Measurements from ENCODE around the gene BAHD1.
A peak's percentile ranks its signal among the peaks of the same experiment; 100 is the strongest.
"Not testable (repeated sequence)": the region's sequence is repeated elsewhere in the genome, so short reads cannot be mapped to it uniquely, and the experiment has no call there.

BAHD1 gene

GRCh38 chr15:40446144-40446543 is 5.4 kb downstream of the BAHD1 start:
- Mint-ChIP-seq H3K9me3 (no peaks in the 10 kb centered on the region), H3K36me3 (peaks cover 1% of the 10 kb centered on the region), H3K27ac (no peak overlapping the region), H3K27me3 (no peaks in the 10 kb centered on the region), H3K4me1 (peaks cover 43% of the 10 kb centered on the region), H3K4me3 (no peak overlapping the region)
- no peak for DNase-seq (ENCODE audit: low spot score in 2 of 2)
- ATAC-seq (ENCODE audit: low read depth) = no peak

DNA sequence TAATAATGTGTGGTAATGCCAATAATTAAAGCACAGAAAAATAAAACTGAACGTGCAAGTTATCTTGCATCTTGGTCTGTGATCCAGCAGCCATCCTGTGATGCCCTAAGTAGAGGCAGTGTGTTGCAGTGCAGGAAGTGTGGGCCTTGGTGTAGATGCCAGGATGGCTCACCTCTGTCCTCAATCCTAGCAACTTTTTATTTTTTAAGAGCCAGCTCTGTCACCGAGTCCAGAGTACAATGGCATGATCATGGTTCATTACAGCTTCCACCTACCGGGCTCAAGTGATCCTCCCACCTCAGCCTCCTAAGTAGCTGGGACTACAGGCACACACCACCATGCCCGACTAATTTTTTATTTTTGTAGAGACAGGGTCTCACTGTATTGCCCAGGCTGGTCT is 7.6 kb downstream of the BAHD1 start:
- Mint-ChIP-seq H3K27ac (no peak overlapping the region), H3K4me3 (no peak overlapping the region), H3K4me1 (peaks cover 50% of the 10 kb centered on the region), H3K36me3 (peaks cover 1% of the 10 kb centered on the region), H3K27me3 (no peaks in the 10 kb centered on the region), H3K9me3 (no peaks in the 10 kb centered on the region)
- DNase-seq (ENCODE audit: low spot score in 2 of 2) = no peak
- ATAC-seq (ENCODE audit: low read depth) = no peak

GRCh38 chr15:40449275-40449674 is 8.5 kb downstream of the BAHD1 start:
- no peak for ATAC-seq (ENCODE audit: low read depth)
- H3K4me1 Mint-ChIP-seq = peaks cover 48% of the 10 kb centered on the region
- no peak overlapping the region for H3K4me3 Mint-ChIP-seq
- no peaks in the 10 kb centered on the region for H3K9me3 Mint-ChIP-seq
- H3K36me3 Mint-ChIP-seq = peaks cover 1% of the 10 kb centered on the region
- no peak for DNase-seq (ENCODE audit: low spot score in 2 of 2)
- H3K27ac Mint-ChIP-seq = peak overlapping the region; percentile 65
- H3K27me3 Mint-ChIP-seq = no peaks in the 10 kb centered on the region

DNA sequence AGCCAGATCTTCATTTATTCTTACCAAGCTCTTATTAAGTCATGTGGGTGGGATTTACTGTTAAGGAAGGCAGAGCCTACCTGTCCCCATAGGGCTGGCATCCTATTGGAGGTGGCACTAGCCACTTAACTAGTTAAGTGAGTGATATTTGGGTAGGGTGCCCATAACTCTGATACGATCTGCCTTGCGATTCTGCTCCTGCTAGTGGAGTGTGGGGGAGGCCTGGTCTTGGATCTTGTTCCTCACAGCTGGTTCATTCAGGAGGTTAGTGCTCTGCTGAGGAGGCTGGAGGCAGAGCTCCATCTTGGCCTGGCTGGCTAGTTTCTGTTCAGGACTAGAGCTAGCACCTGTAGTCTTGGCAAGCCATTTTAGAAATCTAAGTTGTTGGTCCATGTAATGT is 9.3 kb downstream of the BAHD1 start:
- no peak for DNase-seq (ENCODE audit: low spot score in 2 of 2)
- peaks cover 1% of the 10 kb centered on the region for H3K36me3 Mint-ChIP-seq
- no peak overlapping the region for H3K27ac Mint-ChIP-seq
- no peaks in the 10 kb centered on the region for H3K9me3 Mint-ChIP-seq
- no peak for ATAC-seq (ENCODE audit: low read depth)
- no peak overlapping the region for H3K4me3 Mint-ChIP-seq
- peaks cover 47% of the 10 kb centered on the region for H3K4me1 Mint-ChIP-seq
- no peaks in the 10 kb centered on the region for H3K27me3 Mint-ChIP-seq

DNA sequence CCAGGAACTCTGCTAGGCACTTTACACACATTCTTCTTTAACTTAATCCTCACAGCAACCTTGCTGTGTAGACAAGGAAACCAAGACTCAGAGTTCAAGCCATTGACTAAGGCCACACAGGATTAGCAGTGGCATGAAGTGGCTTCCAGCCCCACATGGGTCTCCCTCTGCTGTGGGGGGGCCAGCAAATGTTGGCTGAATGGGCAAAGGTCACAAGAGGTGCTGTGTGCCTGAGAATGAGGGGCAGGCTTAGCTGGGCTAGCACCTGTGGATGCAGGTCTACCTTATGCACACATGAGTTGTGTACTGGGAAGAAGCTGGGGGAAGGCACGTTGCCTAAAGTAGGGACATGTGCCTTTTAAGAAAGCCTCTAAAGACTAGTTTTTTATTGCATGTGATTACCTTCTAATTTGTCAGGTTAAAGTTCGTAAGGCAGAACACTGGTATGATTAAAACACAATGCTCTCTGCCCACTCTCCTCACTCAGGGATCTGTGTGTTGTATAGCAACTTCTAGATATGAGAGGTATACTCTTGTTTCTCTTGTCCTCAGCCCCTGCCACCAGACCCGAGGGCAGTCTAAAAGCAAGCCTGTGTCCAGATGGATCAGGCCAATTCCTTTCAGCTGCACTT is 10.9 kb downstream of the BAHD1 start:
- ATAC-seq (ENCODE audit: low read depth) (peak; percentile 6), DNase-seq (ENCODE audit: low spot score in 2 of 2) (no peak)
- peaks cover 42% of the 10 kb centered on the region for H3K4me1 Mint-ChIP-seq
- no peaks in the 10 kb centered on the region for H3K27me3 Mint-ChIP-seq
- no peak overlapping the region for H3K27ac Mint-ChIP-seq
- H3K9me3 Mint-ChIP-seq = no peaks in the 10 kb centered on the region
- H3K4me3 Mint-ChIP-seq = no peak overlapping the region
- H3K36me3 Mint-ChIP-seq = peaks cover 1% of the 10 kb centered on the region

GRCh38 chr15:40452296-40453090 is 11.7 kb downstream of the BAHD1 start:
- Mint-ChIP-seq H3K9me3 (no peaks in the 10 kb centered on the region), H3K4me1 (peaks cover 40% of the 10 kb centered on the region), H3K36me3 (peaks cover 1% of the 10 kb centered on the region), H3K4me3 (no peak overlapping the region), H3K27ac (no peak overlapping the region), H3K27me3 (no peaks in the 10 kb centered on the region)
- ATAC-seq (ENCODE audit: low read depth) (peak; percentile 76), DNase-seq (ENCODE audit: low spot score in 2 of 2) (no peak)

DNA sequence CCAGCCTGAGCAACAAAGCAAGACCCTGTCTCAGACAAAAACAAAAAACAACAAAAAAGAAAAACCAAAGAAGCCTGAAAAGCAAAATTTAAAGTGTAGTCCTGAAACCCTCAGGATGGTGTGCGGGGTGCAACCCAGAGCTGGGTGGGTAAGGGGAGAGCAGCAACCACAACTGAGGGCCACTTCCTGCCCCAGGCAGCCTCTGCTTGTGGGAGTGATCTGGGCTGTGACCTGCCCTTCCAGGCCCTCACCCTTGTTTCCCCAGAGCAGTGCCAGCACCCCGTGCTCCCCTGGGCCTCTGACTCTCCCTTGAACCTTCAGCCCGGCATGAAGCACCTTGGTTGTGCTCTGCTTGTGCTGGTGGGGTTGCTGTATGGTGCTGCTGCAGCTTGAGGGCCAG is 13.2 kb downstream of the BAHD1 start:
- not testable (repeated sequence) for H3K4me3 Mint-ChIP-seq; DNase-seq (ENCODE audit: low spot score in 2 of 2); ATAC-seq (ENCODE audit: low read depth); H3K27me3 Mint-ChIP-seq; H3K9me3 Mint-ChIP-seq; H3K36me3 Mint-ChIP-seq
- Mint-ChIP-seq H3K27ac (peak overlapping the region; percentile 79), H3K4me1 (peaks cover 38% of the 10 kb centered on the region)

GRCh38 chr15:40454904-40455391 is 14.2 kb downstream of the BAHD1 start:
- ATAC-seq (ENCODE audit: low read depth) (no peak), DNase-seq (ENCODE audit: low spot score in 2 of 2) (no peak)
- Mint-ChIP-seq H3K4me1 (peaks cover 33% of the 10 kb centered on the region), H3K4me3 (no peak overlapping the region), H3K9me3 (no peaks in the 10 kb centered on the region), H3K27me3 (no peaks in the 10 kb centered on the region), H3K27ac (no peak overlapping the region), H3K36me3 (peaks cover 3% of the 10 kb centered on the region)

- H3K27ac Mint-ChIP-seq = no peak overlapping the region
- H3K9me3 Mint-ChIP-seq = no peaks in the 10 kb centered on the region
- ATAC-seq (ENCODE audit: low read depth) (no peak), DNase-seq (ENCODE audit: low spot score in 2 of 2) (no peak)
- peaks cover 27% of the 10 kb centered on the region for H3K4me1 Mint-ChIP-seq
- H3K4me3 Mint-ChIP-seq = no peak overlapping the region
- peaks cover 3% of the 10 kb centered on the region for H3K36me3 Mint-ChIP-seq
- no peaks in the 10 kb centered on the region for H3K27me3 Mint-ChIP-seq
Measured at GRCh38 chr15:40456299-40456712, 15.6 kb downstream of the BAHD1 start.

DNA sequence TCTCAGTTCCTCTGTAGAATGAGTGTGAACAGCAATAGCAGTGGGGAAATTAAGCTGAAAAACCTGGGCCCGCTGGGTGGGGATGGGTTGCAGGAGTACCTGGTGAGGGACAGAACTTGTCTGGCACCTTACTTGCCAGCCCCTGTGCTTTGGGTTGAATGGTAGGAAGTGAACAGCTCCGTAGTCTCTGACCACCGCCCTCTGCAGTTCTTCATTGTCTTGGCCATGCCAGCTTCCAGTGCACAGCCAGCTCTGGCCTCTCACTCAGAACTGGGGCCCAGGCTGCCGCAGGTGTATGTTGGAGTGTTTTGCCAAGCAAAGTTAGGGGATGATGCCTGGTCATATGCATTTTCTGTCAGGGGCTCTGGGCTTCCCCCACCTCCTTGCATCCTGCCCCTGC is 16.0 kb downstream of the BAHD1 start:
- Mint-ChIP-seq H3K27me3 (no peaks in the 10 kb centered on the region), H3K27ac (no peak overlapping the region), H3K4me3 (no peak overlapping the region), H3K4me1 (peaks cover 23% of the 10 kb centered on the region), H3K36me3 (peaks cover 3% of the 10 kb centered on the region), H3K9me3 (no peaks in the 10 kb centered on the region)
- ATAC-seq (ENCODE audit: low read depth) = no peak
- no peak for DNase-seq (ENCODE audit: low spot score in 2 of 2)

DNA sequence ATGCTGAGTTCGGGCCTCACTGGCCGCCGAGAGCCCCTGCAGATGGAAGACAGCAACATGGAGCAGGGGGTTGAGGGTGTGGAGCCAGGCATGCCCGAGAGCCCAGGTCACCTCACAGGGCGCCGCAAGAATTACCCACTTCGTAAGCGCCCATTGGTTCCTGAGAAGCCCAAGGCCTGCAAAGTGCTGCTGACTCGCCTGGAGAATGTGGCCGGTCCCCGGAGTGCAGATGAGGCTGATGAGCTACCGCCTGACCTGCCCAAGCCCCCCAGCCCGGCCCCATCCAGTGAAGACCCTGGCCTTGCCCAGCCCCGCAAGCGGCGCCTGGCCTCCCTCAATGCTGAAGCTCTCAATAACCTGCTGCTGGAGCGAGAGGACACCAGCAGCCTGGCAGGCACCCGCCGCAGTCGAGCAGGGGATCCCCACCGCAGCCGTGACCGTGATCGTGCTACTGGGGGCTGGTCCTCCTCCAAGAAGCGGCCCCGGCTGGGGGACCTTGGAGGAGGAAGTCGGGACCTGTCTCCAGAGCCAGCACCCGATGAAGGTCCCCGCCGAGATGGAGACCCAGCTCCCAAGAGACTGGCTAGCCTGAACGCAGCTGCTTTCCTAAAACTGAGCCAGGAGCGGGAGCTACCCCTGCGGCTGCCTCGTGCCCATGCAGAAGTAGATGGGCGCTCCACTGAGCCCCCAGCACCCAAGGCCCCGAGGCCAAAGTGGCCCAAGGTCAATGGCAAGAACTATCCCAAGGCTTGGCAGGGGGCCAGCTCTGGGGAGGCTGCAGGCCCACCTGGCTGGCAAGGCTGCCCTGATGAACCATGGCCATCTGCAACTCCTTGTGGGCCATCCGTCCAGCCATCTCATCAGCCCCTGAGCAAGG is 18.0 kb downstream of the BAHD1 start:
- Mint-ChIP-seq H3K9me3 (no peaks in the 10 kb centered on the region), H3K36me3 (peaks cover 3% of the 10 kb centered on the region), H3K4me3 (no peak overlapping the region), H3K27ac (no peak overlapping the region), H3K4me1 (peaks cover 8% of the 10 kb centered on the region), H3K27me3 (no peaks in the 10 kb centered on the region)
- ATAC-seq (ENCODE audit: low read depth) (no peak), DNase-seq (ENCODE audit: low spot score in 2 of 2) (no peak)

DNA sequence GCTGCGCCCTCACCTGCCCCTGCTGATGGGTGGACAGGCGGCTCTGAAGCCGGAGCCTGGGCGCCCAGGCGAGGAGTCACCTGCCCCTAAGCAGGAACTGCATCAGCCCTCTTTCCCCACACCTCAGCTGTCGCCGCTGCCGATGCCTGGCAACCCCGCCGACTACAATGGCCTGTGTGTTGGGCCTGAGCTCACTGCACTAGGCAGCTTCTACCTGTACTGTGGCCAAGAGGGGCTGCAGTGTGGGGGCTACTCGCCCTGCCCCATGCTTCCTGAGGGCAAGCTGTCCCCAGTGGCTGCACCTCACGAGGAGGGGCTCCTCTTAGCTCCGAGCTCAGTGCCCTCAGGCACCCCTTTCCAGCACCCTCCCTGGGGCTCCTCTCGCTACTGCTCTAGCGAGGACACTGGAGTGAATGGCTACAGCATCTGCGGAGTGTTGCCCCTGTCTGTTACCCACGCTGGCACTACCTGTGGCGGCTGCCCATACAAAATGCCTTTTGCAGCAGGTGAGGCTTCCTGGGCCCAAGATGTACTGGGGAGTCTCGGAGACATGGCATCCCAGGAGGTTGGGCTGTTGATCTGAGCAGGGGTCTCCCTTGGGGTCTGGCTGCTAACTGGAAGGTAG is 18.8 kb downstream of the BAHD1 start:
- no peak for ATAC-seq (ENCODE audit: low read depth)
- peaks cover 1% of the 10 kb centered on the region for H3K4me1 Mint-ChIP-seq
- H3K27me3 Mint-ChIP-seq = no peaks in the 10 kb centered on the region
- H3K27ac Mint-ChIP-seq = no peak overlapping the region
- H3K4me3 Mint-ChIP-seq = no peak overlapping the region
- H3K9me3 Mint-ChIP-seq = no peaks in the 10 kb centered on the region
- peaks cover 3% of the 10 kb centered on the region for H3K36me3 Mint-ChIP-seq
- DNase-seq (ENCODE audit: low spot score in 2 of 2) = no peak

- no peaks in the 10 kb centered on the region for H3K9me3 Mint-ChIP-seq
- H3K27ac Mint-ChIP-seq = no peak overlapping the region
- H3K27me3 Mint-ChIP-seq = no peaks in the 10 kb centered on the region
- no peak for ATAC-seq (ENCODE audit: low read depth)
- no peaks in the 10 kb centered on the region for H3K4me1 Mint-ChIP-seq
- peaks cover 5% of the 10 kb centered on the region for H3K36me3 Mint-ChIP-seq
- no peak for DNase-seq (ENCODE audit: low spot score in 2 of 2)
- H3K4me3 Mint-ChIP-seq = no peak overlapping the region
Measured at GRCh38 chr15:40460404-40460803, 19.7 kb downstream of the BAHD1 start.

DNA sequence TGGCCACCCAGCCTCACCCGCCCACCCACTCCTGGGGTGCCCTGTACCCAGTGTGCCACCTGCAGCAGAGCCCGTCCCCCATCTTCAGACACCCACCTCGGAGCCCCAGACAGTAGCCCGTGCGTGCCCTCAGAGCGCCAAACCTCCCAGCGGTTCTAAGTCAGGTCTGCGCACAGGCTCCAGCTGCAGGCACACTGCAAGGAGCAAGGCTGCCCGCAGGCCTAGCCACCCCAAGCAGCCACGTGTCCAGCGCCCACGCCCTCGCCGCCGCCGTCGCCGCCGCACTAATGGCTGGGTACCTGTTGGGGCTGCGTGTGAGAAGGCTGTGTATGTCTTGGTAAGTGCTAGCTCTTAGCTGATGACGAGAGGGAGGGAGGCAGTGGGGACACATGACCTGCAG is 21.2 kb downstream of the BAHD1 start:
- ATAC-seq (ENCODE audit: low read depth) (no peak), DNase-seq (ENCODE audit: low spot score in 2 of 2) (no peak)
- no peaks in the 10 kb centered on the region for H3K27me3 Mint-ChIP-seq
- no peak overlapping the region for H3K4me3 Mint-ChIP-seq
- H3K27ac Mint-ChIP-seq = no peak overlapping the region
- no peaks in the 10 kb centered on the region for H3K4me1 Mint-ChIP-seq
- no peaks in the 10 kb centered on the region for H3K9me3 Mint-ChIP-seq
- H3K36me3 Mint-ChIP-seq = peaks cover 9% of the 10 kb centered on the region
